Measurements from ENCODE around the gene DUS1L.

Gene DUS1L

DNA sequence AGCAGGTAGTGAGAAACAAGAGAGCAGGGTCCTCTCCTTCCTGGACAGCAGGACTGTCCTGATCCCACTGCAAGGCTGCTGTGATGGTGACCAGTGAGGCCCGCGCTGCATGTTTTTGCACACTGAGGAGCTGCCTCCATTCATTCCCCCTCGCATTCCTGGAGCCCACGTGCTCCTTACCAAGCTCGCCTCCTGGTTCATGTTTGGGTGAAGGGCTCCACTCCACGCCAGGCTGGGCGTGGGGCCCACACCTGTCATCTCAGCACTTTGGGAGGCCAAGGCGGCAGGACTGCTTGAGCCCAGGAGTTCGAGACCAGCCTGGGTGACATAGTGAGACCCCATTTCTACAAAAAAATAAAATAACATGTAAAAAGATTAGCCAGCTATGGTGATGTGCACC lies 47.8 kb upstream of the DUS1L start:
- Histone ChIP-seq H4K20me1 (ENCODE audit: insufficient read depth, low read length) (no peaks in the 10 kb centered on the region), H3K9ac (ENCODE audit: low read length) (no peak overlapping the region), H2AFZ (ENCODE audit: low read length) (no peak overlapping the region), H3K4me3 (ENCODE audit: low read length) (no peak overlapping the region), H3K27ac (ENCODE audit: low read length) (no peak overlapping the region), H3K9me3 (replicated peaks; ENCODE audit: insufficient read depth, low read length) (no peaks in the 10 kb centered on the region), H3K27me3 (replicated peaks; ENCODE audit: insufficient read depth, low read length) (no peaks in the 10 kb centered on the region), H3K36me3 (replicated peaks; ENCODE audit: insufficient read depth, low read length) (no peaks in the 10 kb centered on the region), H3K79me2 (ENCODE audit: low read length) (no peaks in the 10 kb centered on the region), H3F3A (ENCODE audit: insufficient read depth, low read length) (no peaks in the 10 kb centered on the region), H3K9me2 (replicated peaks; ENCODE audit: insufficient read depth, low read length) (no peaks in the 10 kb centered on the region), H3K4me2 (ENCODE audit: low read depth, low read length) (no peak overlapping the region), H3K4me1 (ENCODE audit: low read length) (no peaks in the 10 kb centered on the region)
- DNase-seq = no peak
- no peak for TF ChIP-seq EZH2 (optimal IDR thresholded peaks at IDR 0.05; ENCODE audit: low read depth, low read length)
- no peak for TF ChIP-seq EZH2phosphoT487 (IDR thresholded peaks at IDR 0.05; ENCODE audit: low read length)
- TF ChIP-seq, protein P1, sequence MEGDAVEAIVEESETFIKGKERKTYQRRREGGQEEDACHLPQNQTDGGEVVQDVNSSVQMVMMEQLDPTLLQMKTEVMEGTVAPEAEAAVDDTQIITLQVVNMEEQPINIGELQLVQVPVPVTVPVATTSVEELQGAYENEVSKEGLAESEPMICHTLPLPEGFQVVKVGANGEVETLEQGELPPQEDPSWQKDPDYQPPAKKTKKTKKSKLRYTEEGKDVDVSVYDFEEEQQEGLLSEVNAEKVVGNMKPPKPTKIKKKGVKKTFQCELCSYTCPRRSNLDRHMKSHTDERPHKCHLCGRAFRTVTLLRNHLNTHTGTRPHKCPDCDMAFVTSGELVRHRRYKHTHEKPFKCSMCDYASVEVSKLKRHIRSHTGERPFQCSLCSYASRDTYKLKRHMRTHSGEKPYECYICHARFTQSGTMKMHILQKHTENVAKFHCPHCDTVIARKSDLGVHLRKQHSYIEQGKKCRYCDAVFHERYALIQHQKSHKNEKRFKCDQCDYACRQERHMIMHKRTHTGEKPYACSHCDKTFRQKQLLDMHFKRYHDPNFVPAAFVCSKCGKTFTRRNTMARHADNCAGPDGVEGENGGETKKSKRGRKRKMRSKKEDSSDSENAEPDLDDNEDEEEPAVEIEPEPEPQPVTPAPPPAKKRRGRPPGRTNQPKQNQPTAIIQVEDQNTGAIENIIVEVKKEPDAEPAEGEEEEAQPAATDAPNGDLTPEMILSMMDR (IDR thresholded peaks at IDR 0.05; ENCODE audit: low read length) = no peak

DNA sequence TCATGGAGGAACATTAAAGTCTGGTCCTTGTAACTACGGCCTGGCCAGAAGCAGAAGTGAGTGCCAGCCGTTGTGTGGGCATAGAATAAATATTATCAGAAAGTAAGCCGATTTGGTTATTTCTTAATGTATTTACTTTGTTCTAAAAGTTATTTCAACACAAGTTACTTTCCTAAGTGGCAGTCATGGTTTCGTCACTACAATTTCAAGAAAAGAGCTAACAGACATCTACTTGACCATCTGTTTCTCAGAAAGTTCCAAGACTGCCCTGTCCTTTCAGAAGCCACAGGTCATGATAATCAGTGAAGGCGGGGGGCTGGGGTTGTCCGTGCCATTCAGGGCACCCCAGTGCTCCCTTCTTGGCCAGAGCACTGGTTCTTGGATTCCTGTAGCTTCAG lies 47.3 kb upstream of the DUS1L start:
- Histone ChIP-seq H3K27ac (ENCODE audit: low read length) (no peak overlapping the region), H3K9me3 (replicated peaks; ENCODE audit: insufficient read depth, low read length) (no peaks in the 10 kb centered on the region), H3K4me1 (ENCODE audit: low read length) (no peaks in the 10 kb centered on the region), H3K4me2 (ENCODE audit: low read depth, low read length) (no peak overlapping the region), H3F3A (ENCODE audit: insufficient read depth, low read length) (no peaks in the 10 kb centered on the region), H3K36me3 (replicated peaks; ENCODE audit: insufficient read depth, low read length) (no peaks in the 10 kb centered on the region), H3K27me3 (replicated peaks; ENCODE audit: insufficient read depth, low read length) (no peaks in the 10 kb centered on the region), H3K9ac (ENCODE audit: low read length) (no peak overlapping the region), H2AFZ (ENCODE audit: low read length) (no peak overlapping the region), H3K9me2 (replicated peaks; ENCODE audit: insufficient read depth, low read length) (no peaks in the 10 kb centered on the region), H3K79me2 (ENCODE audit: low read length) (no peaks in the 10 kb centered on the region), H4K20me1 (ENCODE audit: insufficient read depth, low read length) (no peaks in the 10 kb centered on the region), H3K4me3 (ENCODE audit: low read length) (no peak overlapping the region)
- TF ChIP-seq, protein P1 (IDR thresholded peaks at IDR 0.05; ENCODE audit: low read length) = no peak
- no peak for TF ChIP-seq EZH2 (optimal IDR thresholded peaks at IDR 0.05; ENCODE audit: low read depth, low read length)
- TF ChIP-seq EZH2phosphoT487 (IDR thresholded peaks at IDR 0.05; ENCODE audit: low read length) = no peak
- no peak for DNase-seq

DNA sequence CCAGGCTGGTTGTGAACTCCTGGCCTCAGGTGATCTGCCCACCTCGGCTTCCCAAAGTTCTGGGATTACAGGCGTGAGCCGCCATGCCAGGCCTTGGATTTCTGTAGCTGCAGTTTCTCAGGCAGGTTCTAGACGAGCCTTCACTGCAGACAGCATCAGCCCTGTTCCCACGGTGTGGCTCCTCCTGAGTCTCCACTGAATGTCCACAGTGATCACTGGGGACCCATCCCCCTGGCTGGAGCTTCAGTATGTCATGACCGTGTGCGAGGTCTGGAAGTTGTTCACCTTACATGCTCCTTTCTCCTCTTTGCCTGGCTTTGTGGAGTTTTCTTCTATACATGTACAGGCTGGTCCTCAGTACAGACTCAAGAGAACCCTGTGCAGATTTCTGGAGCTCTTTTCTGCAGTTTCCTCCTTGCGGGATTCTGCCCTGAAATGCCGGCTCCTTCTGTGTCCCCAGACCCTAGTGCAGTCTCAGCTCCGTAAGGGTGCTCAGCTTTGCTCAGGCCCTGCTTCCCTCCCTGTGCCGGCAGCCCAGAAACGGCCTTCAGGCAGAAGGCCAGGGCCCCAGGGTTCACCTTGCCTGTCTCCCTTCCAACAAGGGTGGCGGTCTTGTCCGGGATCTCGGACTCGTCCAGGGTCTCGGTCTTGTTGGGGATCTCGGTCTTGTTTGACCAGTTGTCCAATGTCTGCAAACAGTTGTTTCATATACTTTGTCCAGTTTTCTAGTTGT lies 46.7 kb upstream of the DUS1L start:
- H3K9me2 ChIP-seq (replicated peaks; ENCODE audit: insufficient read depth, low read length) = no peaks in the 10 kb centered on the region
- H3K4me1 ChIP-seq (ENCODE audit: low read length) = no peaks in the 10 kb centered on the region
- H3K27me3 ChIP-seq (replicated peaks; ENCODE audit: insufficient read depth, low read length) = no peaks in the 10 kb centered on the region
- no peak overlapping the region for H3K4me3 ChIP-seq (ENCODE audit: low read length)
- H3F3A ChIP-seq (ENCODE audit: insufficient read depth, low read length) = no peaks in the 10 kb centered on the region
- DNase-seq = no peak
- no peak overlapping the region for H2AFZ ChIP-seq (ENCODE audit: low read length)
- no peaks in the 10 kb centered on the region for H3K36me3 ChIP-seq (replicated peaks; ENCODE audit: insufficient read depth, low read length)
- no peak overlapping the region for H3K9ac ChIP-seq (ENCODE audit: low read length)
- no peak overlapping the region for H3K27ac ChIP-seq (ENCODE audit: low read length)
- H3K79me2 ChIP-seq (ENCODE audit: low read length) = no peaks in the 10 kb centered on the region
- no peak for TF ChIP-seq EZH2phosphoT487 (IDR thresholded peaks at IDR 0.05; ENCODE audit: low read length)
- TF ChIP-seq, protein P1 (IDR thresholded peaks at IDR 0.05; ENCODE audit: low read length) = no peak
- no peak for TF ChIP-seq EZH2 (optimal IDR thresholded peaks at IDR 0.05; ENCODE audit: low read depth, low read length)
- no peak overlapping the region for H3K4me2 ChIP-seq (ENCODE audit: low read depth, low read length)
- H4K20me1 ChIP-seq (ENCODE audit: insufficient read depth, low read length) = no peaks in the 10 kb centered on the region
- H3K9me3 ChIP-seq (replicated peaks; ENCODE audit: insufficient read depth, low read length) = no peaks in the 10 kb centered on the region
